SK-N-MC (cell line): ENCODE results near the gene EIF3B.

Source experiments
- EZH2 ChIP-seq: fragments of 200-600 bp; sonication (generic); IDR thresholded peaks from one replicate; pipeline ENCODE4 v1.6.1; 2017; ENCODE audit warnings: antibody characterized with exemption
- FOXP2 ChIP-seq: optimal IDR thresholded peaks from 2 replicates; pipeline ENCODE3; 2011; ENCODE audit warnings: mild to moderate bottlenecking, moderate library complexity; ENCODE audit not compliant: insufficient read depth; ENCODE audit errors: extremely low read length, control extremely low read depth
- POLR2AphosphoS5 ChIP-seq: IDR thresholded peaks from 2 replicates; pipeline ENCODE4 v1.6.1; 2012; ENCODE audit warnings: mild to moderate bottlenecking, low read depth, low read length, borderline replicate concordance

DNA sequence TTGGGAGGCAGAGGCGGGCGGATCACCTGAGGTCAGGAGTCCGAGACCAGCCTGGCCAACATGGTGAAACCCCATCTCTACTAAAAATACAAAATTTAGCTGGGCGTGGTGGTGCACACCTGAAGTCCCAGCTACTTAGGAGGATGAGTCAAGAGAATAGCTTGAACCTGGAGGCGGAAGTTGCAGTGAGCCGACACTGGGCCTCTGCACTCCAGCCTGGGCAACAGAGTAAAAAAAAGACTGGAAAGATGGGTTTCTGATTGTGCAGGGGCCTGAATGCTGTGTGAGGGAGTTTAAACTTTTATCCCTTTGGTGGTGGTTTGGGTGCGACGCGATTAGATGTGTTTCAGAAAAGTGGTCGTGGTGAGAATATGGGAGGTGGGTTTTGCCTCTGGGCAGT is 50.6 kb downstream of the EIF3B start:
- no peak for TF ChIP-seq POLR2AphosphoS5
- TF ChIP-seq EZH2 = no peak
- no peak for TF ChIP-seq FOXP2
